Left lung (tissue), 10 donors: ENCODE measurements around the gene KDSR. TPM values are rescaled to one million over a fixed set of nuclear protein-coding genes. Genes with fewer than 3 reads are reported as not detected.

ENCODE experiments used
- ATAC-seq: fragments of 200-7000 bp; cut with Tn5 transposase; one replicate; pipeline ENCODE4 v1.9.1; 2020; ENCODE audit warnings: moderate library complexity
- DNase-seq, 4 donors: peaks; one replicate each; pipeline ENCODE4 v3.0.0-alpha.2; 2013 to 2020
- H3K27ac ChIP-seq, 2 donors: fragments of 200-600 bp; sonication (generic) in 1 of 2; one replicate each; pipeline versions ENCODE4 v1.5.0 to v1.8.0; 2020 to 2021
- H3K27me3 ChIP-seq, 2 donors: fragments of 200-600 bp; sonication (generic) in 1 of 2; one replicate each; pipeline versions ENCODE4 v1.5.0 to v1.8.0; 2020 to 2021
- H3K36me3 ChIP-seq, 2 donors: fragments of 200-600 bp; sonication (generic) in 1 of 2; one replicate each; pipeline versions ENCODE4 v1.5.0 to v1.8.0; 2020 to 2021
- H3K4me1 ChIP-seq, 2 donors: fragments of 200-600 bp; one replicate each; pipeline ENCODE4 v1.8.0; 2021
- H3K4me3 ChIP-seq, 2 donors: fragments of 200-600 bp; sonication (generic) in 1 of 2; one replicate each; pipeline versions ENCODE4 v1.5.0 to v1.8.0; 2020 to 2021; ENCODE audit warnings: mild to moderate bottlenecking in 1 of 2
- H3K9me3 ChIP-seq, 2 donors: fragments of 200-600 bp; sonication (generic) in 1 of 2; one replicate each; pipeline versions ENCODE4 v1.5.0 to v1.8.0; 2020 to 2021
- intact Hi-C, 2 donors: fragments of 100-400 bp; cut with DNase I; formaldehyde crosslinking; loops; one replicate each; pipeline versions ENCODE4 v1.11.2 to v1.14.2; 2022
- polyA plus RNA-seq, 6 donors: library from polyadenylated mRNA; unstranded; fragments of 120-200 nt; gene quantifications; one replicate each; pipeline ENCODE4 v1.2.1, GENCODE V29; 2013; ENCODE audit not compliant: insufficient read length in 6 of 6
- total RNA-seq, 2 donors: library from RNA; stranded (reverse); fragmentation: NEBNext Ultra II Directional; extraction: Animal tissue kit (Norgen Biotek cat#: 25700); gene quantifications; one replicate each; pipeline ENCODE4 v1.2.1, GENCODE V29; 2021
- TF ChIP-seq, protein P1 (sequence below), 2 donors: fragments of 200-600 bp; sonication (generic) in 1 of 2; IDR thresholded peaks; one replicate each; pipeline versions ENCODE4 v1.5.0 to v1.8.0; 2021; ENCODE audit warnings: antibody characterized with exemption in 2 of 2
- donor health status: DM: no; HTN: yes; CAD: no.
- donor health status: DM: no; HTN: no; CAD: no.

Gene KDSR
- total and polyA plus RNA-seq, 8 donors, result 41.1 to 70.2 (median 42.4) TPM

- intact Hi-C loops, result no loop called here
- Histone ChIP-seq H3K4me1 (peaks cover 0 to 2% of the 10 kb centered on the region in 2 donors), H3K4me3 (no peak overlapping the region), H3K27ac (no peak overlapping the region), H3K9me3 (peaks cover 0 to 3% of the 10 kb centered on the region in 2 donors), H3K36me3 (no peaks in the 10 kb centered on the region), H3K27me3 (no peaks in the 10 kb centered on the region)
- no peak for ATAC-seq
- TF ChIP-seq, protein P1, sequence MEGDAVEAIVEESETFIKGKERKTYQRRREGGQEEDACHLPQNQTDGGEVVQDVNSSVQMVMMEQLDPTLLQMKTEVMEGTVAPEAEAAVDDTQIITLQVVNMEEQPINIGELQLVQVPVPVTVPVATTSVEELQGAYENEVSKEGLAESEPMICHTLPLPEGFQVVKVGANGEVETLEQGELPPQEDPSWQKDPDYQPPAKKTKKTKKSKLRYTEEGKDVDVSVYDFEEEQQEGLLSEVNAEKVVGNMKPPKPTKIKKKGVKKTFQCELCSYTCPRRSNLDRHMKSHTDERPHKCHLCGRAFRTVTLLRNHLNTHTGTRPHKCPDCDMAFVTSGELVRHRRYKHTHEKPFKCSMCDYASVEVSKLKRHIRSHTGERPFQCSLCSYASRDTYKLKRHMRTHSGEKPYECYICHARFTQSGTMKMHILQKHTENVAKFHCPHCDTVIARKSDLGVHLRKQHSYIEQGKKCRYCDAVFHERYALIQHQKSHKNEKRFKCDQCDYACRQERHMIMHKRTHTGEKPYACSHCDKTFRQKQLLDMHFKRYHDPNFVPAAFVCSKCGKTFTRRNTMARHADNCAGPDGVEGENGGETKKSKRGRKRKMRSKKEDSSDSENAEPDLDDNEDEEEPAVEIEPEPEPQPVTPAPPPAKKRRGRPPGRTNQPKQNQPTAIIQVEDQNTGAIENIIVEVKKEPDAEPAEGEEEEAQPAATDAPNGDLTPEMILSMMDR (IDR thresholded peaks at IDR 0.05), result no peak
- no peak for DNase-seq
Observed at GRCh38 chr18:63378919-63379638, 12.1 kb upstream of the KDSR start.

DNA sequence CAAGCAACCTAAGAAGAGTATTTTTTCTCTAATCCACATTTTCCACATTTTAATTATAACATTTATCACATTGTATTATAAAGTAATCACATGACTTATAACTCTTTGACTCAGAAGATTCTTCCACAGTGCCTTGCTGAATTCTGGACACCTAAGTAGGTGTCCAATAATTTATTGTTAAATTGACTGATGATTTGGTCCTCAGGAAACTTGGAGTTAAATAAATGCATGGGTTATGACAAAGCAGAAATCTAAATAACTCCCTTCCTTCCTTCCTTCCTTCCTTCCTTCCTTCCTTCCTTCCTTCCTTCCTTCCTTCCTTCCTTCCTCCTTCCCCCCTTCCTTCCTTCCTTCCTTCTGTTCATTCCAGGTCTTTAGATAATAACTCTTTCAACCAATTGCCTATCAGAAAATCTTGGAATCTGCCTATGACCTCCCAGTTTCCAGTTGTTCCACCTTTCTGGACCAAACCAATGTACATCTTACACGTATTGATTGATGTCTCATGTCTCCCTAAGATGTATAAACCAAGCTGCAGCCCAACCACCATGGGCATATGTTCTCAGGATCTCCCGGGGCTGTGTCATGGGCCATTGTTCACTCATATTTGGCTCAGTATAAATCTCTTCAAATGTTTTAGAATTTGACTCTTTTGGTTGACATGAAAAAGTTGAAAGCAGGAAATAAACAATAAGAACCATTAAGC lies 10.4 kb upstream of the KDSR start:
- H3K4me3 ChIP-seq, result no peak overlapping the region
- H3K36me3 ChIP-seq, result no peaks in the 10 kb centered on the region
- no peak for ATAC-seq
- no peak for DNase-seq
- intact Hi-C loops, result no loop called here
- peaks cover 0 to 2% of the 10 kb centered on the region in 2 donors for H3K4me1 ChIP-seq
- H3K9me3 ChIP-seq, result peaks cover 0 to 3% of the 10 kb centered on the region in 2 donors
- TF ChIP-seq, protein P1 (IDR thresholded peaks at IDR 0.05), result no peak
- H3K27me3 ChIP-seq, result no peaks in the 10 kb centered on the region
- H3K27ac ChIP-seq, result no peak overlapping the region

GRCh38 chr18:63376538-63376937 lies 9.5 kb upstream of the KDSR start:
- Histone ChIP-seq H3K9me3 (peaks cover 0 to 3% of the 10 kb centered on the region in 2 donors), H3K4me1 (peaks cover 0 to 2% of the 10 kb centered on the region in 2 donors), H3K36me3 (no peaks in the 10 kb centered on the region), H3K27me3 (no peaks in the 10 kb centered on the region), H3K27ac (no peak overlapping the region), H3K4me3 (no peak overlapping the region)
- DNase-seq, result no peak
- intact Hi-C loops, result no loop called here
- ATAC-seq, result no peak
- TF ChIP-seq, protein P1 (IDR thresholded peaks at IDR 0.05), result no peak

DNA sequence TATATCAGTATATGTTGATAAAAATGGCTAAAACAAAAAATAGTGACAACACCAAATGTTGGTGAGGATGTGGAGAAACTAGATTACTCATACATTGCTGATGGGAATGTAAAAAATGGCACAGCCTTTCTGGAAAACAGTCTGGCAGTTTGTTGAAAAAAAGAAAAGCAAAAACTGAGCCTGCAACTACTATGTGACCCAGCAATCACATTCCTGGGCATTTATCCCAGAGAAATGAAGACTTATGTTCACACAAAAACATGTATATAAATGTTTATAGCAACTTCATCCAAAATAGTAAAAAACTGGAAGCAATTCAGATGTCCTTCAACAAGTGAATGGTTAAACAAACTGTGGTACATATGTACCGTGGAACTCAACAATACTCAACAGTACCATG lies 7.5 kb upstream of the KDSR start:
- H3K9me3 ChIP-seq, result peaks cover 0 to 3% of the 10 kb centered on the region in 2 donors
- intact Hi-C loops, result no loop called here

DNA sequence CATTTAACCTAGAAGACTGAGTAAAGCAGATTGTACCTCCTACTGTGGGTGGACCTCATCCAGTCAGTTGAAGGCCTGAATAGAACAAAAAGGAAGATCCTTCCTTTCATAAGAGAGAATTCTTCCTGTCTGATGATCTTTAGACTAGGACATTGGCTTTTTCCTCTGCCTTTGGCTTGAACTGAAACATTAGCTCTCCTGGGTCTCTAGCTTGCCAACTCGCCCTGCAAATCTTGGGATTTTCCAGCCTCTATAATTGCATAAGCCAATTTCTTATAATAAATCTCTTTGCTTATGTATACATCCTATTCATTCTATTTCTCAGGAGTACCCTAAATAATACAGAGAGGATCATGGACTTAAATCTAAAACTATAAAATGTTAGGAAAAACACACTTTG lies 6.2 kb upstream of the KDSR start:
- H3K9me3 ChIP-seq, result peaks cover 0 to 3% of the 10 kb centered on the region in 2 donors
- TF ChIP-seq, protein P1 (IDR thresholded peaks at IDR 0.05), result no peak
- peaks cover 0 to 3% of the 10 kb centered on the region in 2 donors for H3K4me1 ChIP-seq
- no peaks in the 10 kb centered on the region for H3K36me3 ChIP-seq
- DNase-seq (no peak), ATAC-seq (no peak)
- H3K4me3 ChIP-seq, result no peak overlapping the region
- intact Hi-C loops, result no loop called here
- no peaks in the 10 kb centered on the region for H3K27me3 ChIP-seq
- no peak overlapping the region for H3K27ac ChIP-seq

More for the DNA sequence above, 7.5 kb upstream of the KDSR start:
- Histone ChIP-seq H3K36me3 (no peaks in the 10 kb centered on the region), H3K27ac (no peak overlapping the region), H3K27me3 (no peaks in the 10 kb centered on the region), H3K4me1 (peaks cover 0 to 2% of the 10 kb centered on the region in 2 donors), H3K4me3 (no peak overlapping the region)
- TF ChIP-seq, protein P1 (IDR thresholded peaks at IDR 0.05), result no peak
- peak in 1 of 4 donors; percentile 19 for DNase-seq
- no peak for ATAC-seq
